ENCODE results near the gene PALLD.

Gene PALLD

GRCh38 chr4:168614281-168615057, 117.6 kb downstream of the PALLD start:
- no peak overlapping the region for H3K4me3 ChIP-seq (ENCODE audit: low read length)
- no peaks in the 10 kb centered on the region for H3K4me1 ChIP-seq (ENCODE audit: low read length)
- no peaks in the 10 kb centered on the region for H3K36me3 ChIP-seq (replicated peaks; ENCODE audit: insufficient read depth, low read length)
- no peaks in the 10 kb centered on the region for H3K9me3 ChIP-seq (replicated peaks; ENCODE audit: insufficient read depth, low read length)
- no peak overlapping the region for H2AFZ ChIP-seq (ENCODE audit: low read length)
- no peak overlapping the region for H3K4me2 ChIP-seq (ENCODE audit: low read depth, low read length)
- H3K27me3 ChIP-seq (replicated peaks; ENCODE audit: insufficient read depth, low read length): no peaks in the 10 kb centered on the region
- no peaks in the 10 kb centered on the region for H3K79me2 ChIP-seq (ENCODE audit: low read length)
- H4K20me1 ChIP-seq (ENCODE audit: insufficient read depth, low read length): no peaks in the 10 kb centered on the region
- H3K9me2 ChIP-seq (replicated peaks; ENCODE audit: insufficient read depth, low read length): no peaks in the 10 kb centered on the region
- TF ChIP-seq CTCF (IDR thresholded peaks at IDR 0.05; ENCODE audit: low read length) (no peak), EZH2phosphoT487 (IDR thresholded peaks at IDR 0.05; ENCODE audit: low read length) (no peak)
- DNase-seq: no peak
- no peak overlapping the region for H3K27ac ChIP-seq (ENCODE audit: low read length)
- no peaks in the 10 kb centered on the region for H3F3A ChIP-seq (ENCODE audit: insufficient read depth, low read length)
- H3K9ac ChIP-seq (ENCODE audit: low read length): no peak overlapping the region

DNA sequence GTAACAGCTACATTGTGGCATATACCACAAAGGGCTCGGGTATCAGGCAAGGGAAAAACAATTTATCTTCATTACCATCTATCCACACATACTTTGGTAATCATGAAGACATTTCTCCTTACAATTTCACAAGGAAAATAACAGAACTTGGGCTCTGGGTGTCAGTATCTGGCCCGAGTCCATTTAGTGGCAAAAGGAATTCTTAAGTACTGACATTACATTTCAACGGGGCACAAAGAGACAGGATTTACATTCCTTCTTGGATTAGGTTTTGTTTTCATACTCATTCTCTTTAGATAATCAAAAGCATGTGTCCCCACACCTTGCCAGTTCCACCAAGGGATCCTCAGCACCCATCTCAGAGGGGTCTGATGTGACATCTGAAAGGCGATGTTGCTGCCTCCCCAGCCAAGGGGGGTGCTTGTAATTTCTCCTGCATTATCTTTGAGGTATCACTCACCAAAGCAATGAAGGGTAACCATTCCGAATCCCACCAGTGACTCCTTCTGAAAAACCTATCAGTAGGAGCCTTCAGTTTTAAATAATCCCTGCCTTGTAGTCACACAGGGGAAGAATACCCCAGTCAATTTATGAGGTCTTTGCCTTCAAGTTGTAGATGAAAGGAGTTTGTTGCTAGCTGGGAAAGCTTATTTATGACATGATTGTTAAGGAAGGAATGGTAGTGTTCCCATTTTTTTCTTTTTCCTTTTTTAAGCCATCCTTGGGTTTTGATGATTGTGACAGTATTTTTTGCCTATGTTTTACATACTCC, 118.6 kb downstream of the PALLD start:
- H3K4me1 ChIP-seq (ENCODE audit: low read length): no peaks in the 10 kb centered on the region

GRCh38 chr4:168618577-168619265, 121.9 kb downstream of the PALLD start:
- H3K9me3 ChIP-seq (replicated peaks; ENCODE audit: insufficient read depth, low read length): no peaks in the 10 kb centered on the region
- no peak overlapping the region for H3K9ac ChIP-seq (ENCODE audit: low read length)
- no peaks in the 10 kb centered on the region for H3K36me3 ChIP-seq (replicated peaks; ENCODE audit: insufficient read depth, low read length)
- H3K4me3 ChIP-seq (ENCODE audit: low read length): no peak overlapping the region
- no peak for DNase-seq
- H3K4me1 ChIP-seq (ENCODE audit: low read length): no peaks in the 10 kb centered on the region
- H3K27me3 ChIP-seq (replicated peaks; ENCODE audit: insufficient read depth, low read length): no peaks in the 10 kb centered on the region
- H3K27ac ChIP-seq (ENCODE audit: low read length): no peak overlapping the region
- no peaks in the 10 kb centered on the region for H3K9me2 ChIP-seq (replicated peaks; ENCODE audit: insufficient read depth, low read length)
- H3K79me2 ChIP-seq (ENCODE audit: low read length): no peaks in the 10 kb centered on the region
- no peaks in the 10 kb centered on the region for H4K20me1 ChIP-seq (ENCODE audit: insufficient read depth, low read length)
- H3F3A ChIP-seq (ENCODE audit: insufficient read depth, low read length): no peaks in the 10 kb centered on the region
- TF ChIP-seq EZH2phosphoT487 (IDR thresholded peaks at IDR 0.05; ENCODE audit: low read length) (no peak), EZH2 (optimal IDR thresholded peaks at IDR 0.05; ENCODE audit: low read depth, low read length) (no peak), CTCF (IDR thresholded peaks at IDR 0.05; ENCODE audit: low read length) (no peak)
- H2AFZ ChIP-seq (ENCODE audit: low read length): no peak overlapping the region
- no peak overlapping the region for H3K4me2 ChIP-seq (ENCODE audit: low read depth, low read length)

More for the DNA sequence above, 118.6 kb downstream of the PALLD start:
- Histone ChIP-seq H3K9ac (ENCODE audit: low read length) (no peak overlapping the region), H3K36me3 (replicated peaks; ENCODE audit: insufficient read depth, low read length) (no peaks in the 10 kb centered on the region), H4K20me1 (ENCODE audit: insufficient read depth, low read length) (no peaks in the 10 kb centered on the region), H3K79me2 (ENCODE audit: low read length) (no peaks in the 10 kb centered on the region), H3K9me2 (replicated peaks; ENCODE audit: insufficient read depth, low read length) (no peaks in the 10 kb centered on the region), H3K9me3 (replicated peaks; ENCODE audit: insufficient read depth, low read length) (no peaks in the 10 kb centered on the region), H3K27me3 (replicated peaks; ENCODE audit: insufficient read depth, low read length) (no peaks in the 10 kb centered on the region), H3K4me3 (ENCODE audit: low read length) (no peak overlapping the region), H3F3A (ENCODE audit: insufficient read depth, low read length) (no peaks in the 10 kb centered on the region), H3K27ac (ENCODE audit: low read length) (no peak overlapping the region), H3K4me2 (ENCODE audit: low read depth, low read length) (no peak overlapping the region), H2AFZ (ENCODE audit: low read length) (no peak overlapping the region)
- no peak for DNase-seq
- no peak for TF ChIP-seq CTCF (IDR thresholded peaks at IDR 0.05; ENCODE audit: low read length)
- TF ChIP-seq EZH2phosphoT487 (IDR thresholded peaks at IDR 0.05; ENCODE audit: low read length): no peak
- TF ChIP-seq EZH2 (optimal IDR thresholded peaks at IDR 0.05; ENCODE audit: low read depth, low read length): no peak
